Choroid plexus epithelial cell (primary cell): Measurements from ENCODE around the gene TRMU.
A peak's percentile ranks its signal among the peaks of the same experiment; 100 is the strongest.

Experiments
- DNase-seq: peaks from one replicate; pipeline ENCODE4 v3.0.0-alpha.2; 2010; ENCODE audit warnings: low read depth
- H3K4me3 ChIP-seq: 2 replicates; pipeline ENCODE4 v1.5.1; 2011; ENCODE audit warnings: low read depth, mild to moderate bottlenecking, control low read depth, low read length, moderate library complexity
- TF ChIP-seq, protein P1 (sequence below): conservative IDR thresholded peaks from 2 replicates; pipeline ENCODE4 v1.5.1; 2011; ENCODE audit warnings: low read depth, mild to moderate bottlenecking, control low read depth, inconsistent platforms, low read length, moderate library complexity

Gene TRMU

GRCh38 chr22:46351767-46352166 lies 16.3 kb downstream of the TRMU start:
- DNase-seq, result no peak
- H3K4me3 ChIP-seq, result no peak overlapping the region
- TF ChIP-seq, protein P1, sequence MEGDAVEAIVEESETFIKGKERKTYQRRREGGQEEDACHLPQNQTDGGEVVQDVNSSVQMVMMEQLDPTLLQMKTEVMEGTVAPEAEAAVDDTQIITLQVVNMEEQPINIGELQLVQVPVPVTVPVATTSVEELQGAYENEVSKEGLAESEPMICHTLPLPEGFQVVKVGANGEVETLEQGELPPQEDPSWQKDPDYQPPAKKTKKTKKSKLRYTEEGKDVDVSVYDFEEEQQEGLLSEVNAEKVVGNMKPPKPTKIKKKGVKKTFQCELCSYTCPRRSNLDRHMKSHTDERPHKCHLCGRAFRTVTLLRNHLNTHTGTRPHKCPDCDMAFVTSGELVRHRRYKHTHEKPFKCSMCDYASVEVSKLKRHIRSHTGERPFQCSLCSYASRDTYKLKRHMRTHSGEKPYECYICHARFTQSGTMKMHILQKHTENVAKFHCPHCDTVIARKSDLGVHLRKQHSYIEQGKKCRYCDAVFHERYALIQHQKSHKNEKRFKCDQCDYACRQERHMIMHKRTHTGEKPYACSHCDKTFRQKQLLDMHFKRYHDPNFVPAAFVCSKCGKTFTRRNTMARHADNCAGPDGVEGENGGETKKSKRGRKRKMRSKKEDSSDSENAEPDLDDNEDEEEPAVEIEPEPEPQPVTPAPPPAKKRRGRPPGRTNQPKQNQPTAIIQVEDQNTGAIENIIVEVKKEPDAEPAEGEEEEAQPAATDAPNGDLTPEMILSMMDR, result no peak

DNA sequence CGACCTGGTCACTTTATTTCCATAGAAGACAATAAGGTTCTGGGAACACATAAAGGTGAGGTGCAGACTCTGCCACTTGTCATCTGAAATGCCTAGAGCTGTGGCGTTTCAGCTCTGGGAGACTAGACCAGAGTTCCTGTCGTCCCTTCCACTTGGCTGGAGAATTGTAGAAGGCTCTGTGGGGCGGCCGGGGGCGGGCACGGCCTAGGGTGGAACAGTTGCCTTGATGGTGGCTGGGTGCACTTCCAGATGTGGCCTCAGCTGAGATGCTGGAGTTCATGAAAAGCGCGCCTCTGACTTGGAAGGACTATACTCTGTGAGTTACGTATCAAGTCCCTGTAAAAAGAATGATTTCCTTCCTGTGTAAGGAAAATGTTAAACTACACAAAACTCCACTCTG lies 16.8 kb downstream of the TRMU start:
- no peak overlapping the region for H3K4me3 ChIP-seq
- DNase-seq, result no peak
- TF ChIP-seq, protein P1, result no peak

- no peak overlapping the region for H3K4me3 ChIP-seq
- peak; percentile 65 for DNase-seq
- TF ChIP-seq, protein P1, result no peak
These were observed 17.3 kb downstream of the TRMU start for GRCh38 chr22:46352691-46353386.

DNA sequence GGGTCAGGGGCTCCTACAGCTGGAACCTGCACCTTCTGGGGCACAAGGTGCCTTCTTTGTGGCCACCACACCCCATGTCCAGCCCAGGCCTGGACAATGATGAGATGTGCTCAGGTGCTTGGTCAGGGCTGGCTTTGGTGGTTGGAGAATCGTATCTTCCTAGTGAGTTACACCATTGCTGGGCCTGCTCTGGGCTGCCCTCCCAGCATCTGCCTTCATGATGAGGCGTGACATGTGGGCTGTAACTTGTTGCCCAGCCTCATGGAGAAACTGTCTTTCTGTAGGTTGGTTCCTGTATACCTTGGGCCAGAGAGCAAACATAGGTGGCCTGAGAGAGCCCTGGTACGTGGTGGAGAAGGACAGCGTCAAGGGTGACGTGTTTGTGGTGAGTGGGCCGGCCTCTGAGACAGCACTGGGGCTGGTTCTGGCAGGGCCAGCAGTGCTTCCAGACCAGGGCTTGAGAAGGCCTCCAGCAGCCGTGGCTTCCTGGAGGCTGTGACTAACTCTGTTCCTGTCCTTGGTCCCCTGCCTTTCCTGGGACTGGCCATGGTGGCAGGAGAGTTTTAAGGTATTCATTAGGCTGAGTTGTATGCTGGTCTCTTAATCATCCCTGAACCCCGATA lies 18.1 kb downstream of the TRMU start:
- TF ChIP-seq, protein P1, result no peak
- no peak for DNase-seq
- H3K4me3 ChIP-seq, result no peak overlapping the region

DNA sequence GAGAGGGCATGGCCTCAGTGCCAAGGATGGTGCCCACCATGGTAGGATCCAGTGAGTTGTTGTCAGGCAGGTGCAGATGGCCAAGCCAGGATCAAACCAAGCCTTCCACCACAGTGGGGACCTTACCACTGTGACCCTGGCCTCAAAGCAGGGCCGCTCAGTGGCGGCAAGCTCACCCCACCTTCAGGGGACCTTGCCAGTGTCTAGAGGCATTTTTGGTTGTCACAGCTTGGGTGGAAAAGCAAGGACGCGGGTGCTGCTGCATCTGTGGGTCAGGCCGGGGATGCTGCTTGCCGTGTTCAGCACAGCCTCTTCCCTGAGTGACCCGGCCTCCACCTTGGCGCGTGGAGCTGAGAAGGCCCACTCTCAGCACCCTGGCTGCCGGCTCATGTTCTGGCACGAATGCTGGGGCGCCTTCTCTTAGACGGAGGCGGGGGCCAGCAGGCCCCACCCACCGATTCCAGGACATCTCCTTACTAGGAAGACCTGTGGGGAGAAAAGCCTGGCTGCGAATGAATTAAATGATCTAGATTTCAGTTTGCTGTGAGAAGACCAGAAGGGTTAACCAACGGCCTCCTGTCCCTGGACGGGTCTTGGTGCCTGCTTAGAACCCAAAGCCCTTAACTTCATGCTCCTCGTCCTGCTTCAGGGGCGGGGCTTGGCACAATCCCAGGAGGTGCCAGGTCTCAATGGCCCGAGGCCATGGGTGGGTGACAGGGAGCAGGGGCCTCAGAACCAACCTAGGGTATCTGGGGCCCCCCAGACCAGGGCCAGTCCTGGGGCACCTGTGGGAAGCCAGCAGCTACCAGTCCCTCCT lies 18.9 kb downstream of the TRMU start:
- H3K4me3 ChIP-seq, result no peak overlapping the region
- DNase-seq, result no peak
- TF ChIP-seq, protein P1, result no peak

DNA sequence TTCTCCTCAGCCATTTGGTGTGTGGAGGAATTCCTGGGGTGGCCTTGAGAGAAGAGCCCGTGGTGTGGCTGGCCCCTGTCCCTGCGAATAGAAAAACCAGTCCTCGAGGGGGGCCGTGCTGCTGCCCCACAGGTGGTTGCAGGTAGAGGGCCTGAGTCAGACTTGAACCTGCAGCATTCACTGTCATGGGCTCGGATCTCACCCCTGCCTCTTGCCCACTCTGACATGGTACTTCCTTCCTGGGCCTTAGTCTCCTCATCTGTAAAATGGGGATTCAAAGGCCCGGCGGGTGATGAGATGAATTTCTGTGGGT lies 19.4 kb downstream of the TRMU start:
- TF ChIP-seq, protein P1, result no peak
- no peak for DNase-seq
- no peak overlapping the region for H3K4me3 ChIP-seq
